HCT116 (cell line): ENCODE measurements around the gene KRTAP1-5. TPM values are rescaled to one million over a fixed set of nuclear protein-coding genes. Genes with fewer than 3 reads are reported as not detected.

Source experiments
- ATAC-seq: fragments of 200-7000 bp; cut with Tn5 transposase; 2 replicates; pipeline ENCODE4 v1.9.1; 2020; ENCODE audit warnings: mild to moderate bottlenecking, moderate library complexity
- BruUV-seq: library from RNA; stranded (reverse); fragments of 400-500 nt; replicated peaks from 2 replicates; lab custom pipeline; 2021; lab: Mats Ljungman, UMichigan
- CTCF ChIA-PET: fragments of 300-600 bp; sonication (Branson Sonifier 250); formaldehyde crosslinking; loops from one replicate; lab custom pipeline; 2021; ENCODE audit warnings: antibody characterized with exemption; lab: Charles Lee
- POLR2A ChIA-PET: fragments of 300-600, 350-600 bp; sonication (Branson Sonifier 250); formaldehyde crosslinking; loops from one replicate; lab custom pipeline; 2021; ENCODE audit warnings: antibody characterized with exemption; lab: Charles Lee
- RAD21 ChIA-PET, 2 experiments: fragments of 300-600 bp; sonication (Branson Sonifier 250); formaldehyde crosslinking; loops; one replicate each; lab custom pipeline; 2023; ENCODE audit warnings: low total read pairs in 2 of 2; ENCODE audit not compliant: uncharacterized antibody in 2 of 2, unreplicated experiment in 2 of 2, low non-redundant PET in 1 of 2; lab: Charles Lee
- DNase-seq: peaks from one replicate; pipeline ENCODE4 v3.0.0-alpha.2; 2010; ENCODE audit warnings: low read depth, low spot score
- H2AFZ ChIP-seq: fragments of 200-600 bp; shearing (Covaris generic), sonication (generic); 2 replicates; pipeline ENCODE4 v1.6.1; 2017; ENCODE audit warnings: low read depth, mixed run types, mixed read lengths, antibody characterized with exemption, low read length; ENCODE audit not compliant: poor library complexity, severe bottlenecking
- H3K27ac ChIP-seq: 2 replicates; pipeline ENCODE4 v1.5.1; 2012; ENCODE audit warnings: low read depth, low read length
- H3K27me3 ChIP-seq: fragments of 200-600 bp; sonication (generic); 2 replicates; pipeline ENCODE4 v1.6.1; 2016; ENCODE audit warnings: mixed run types, low read length, mixed read lengths; ENCODE audit not compliant: insufficient read depth
- H3K36me3 ChIP-seq, 2 experiments: fragments of 200-500 bp in 1 of 2; fragments of 200-600 bp in 1 of 2; sonication (Bioruptor generic) in 1 of 2; sonication (generic) in 1 of 2; 2 replicates each; pipeline versions ENCODE4 v1.5.1 to v1.6.1; 2014 to 2016; ENCODE audit warnings: low read length in 2 of 2, inconsistent platforms in 1 of 2, mixed read lengths in 1 of 2, mixed run types in 1 of 2; ENCODE audit not compliant: insufficient read depth in 2 of 2, control insufficient read depth in 1 of 2
- H3K4me1 ChIP-seq, 2 experiments: fragments of 200-600 bp in 1 of 2; sonication (generic) in 1 of 2; 2 replicates each; pipeline versions ENCODE4 v1.5.1 to v1.6.1; 2012 to 2017; ENCODE audit warnings: low read length in 2 of 2, inconsistent platforms in 1 of 2, mild to moderate bottlenecking in 1 of 2, mixed read lengths in 1 of 2, mixed run types in 1 of 2, moderate library complexity in 1 of 2; ENCODE audit not compliant: insufficient read depth in 2 of 2, control insufficient read depth in 1 of 2
- H3K4me2 ChIP-seq: fragments of 200-600 bp; sonication (generic); 2 replicates; pipeline ENCODE4 v1.6.1; 2017; ENCODE audit warnings: mixed run types, low read length, mixed read lengths
- H3K4me3 ChIP-seq, 2 experiments: fragments of 200-600 bp in 1 of 2; sonication (generic) in 1 of 2; replicated peaks in 1 of 2; 2 replicates each; pipeline ENCODE4 v1.5.1; 2011 to 2016; ENCODE audit warnings: low read length in 2 of 2, control low read depth in 1 of 2, low read depth in 1 of 2, mild to moderate bottlenecking in 1 of 2, mixed read lengths in 1 of 2, mixed run types in 1 of 2
- H3K79me2 ChIP-seq: fragments of 200-600 bp; sonication (generic); 2 replicates; pipeline ENCODE4 v1.6.1; 2017; ENCODE audit warnings: mild to moderate bottlenecking, mixed run types, low read length, moderate library complexity, mixed read lengths; ENCODE audit not compliant: insufficient read depth
- H3K9ac ChIP-seq: fragments of 200-600 bp; sonication (generic); 2 replicates; pipeline ENCODE4 v1.6.1; 2016; ENCODE audit warnings: low read length, mixed read lengths
- H3K9me2 ChIP-seq: fragments of 200-600 bp; sonication (generic), shearing (Covaris generic); 2 replicates; pipeline ENCODE4 v1.6.1; 2017; ENCODE audit warnings: mixed run types, mild to moderate bottlenecking, moderate library complexity; ENCODE audit not compliant: insufficient read depth
- H3K9me3 ChIP-seq, 2 experiments: fragments of 200-500 bp in 1 of 2; fragments of 200-600 bp in 1 of 2; sonication (Bioruptor generic) in 1 of 2; sonication (generic) in 1 of 2; 2 replicates each; pipeline ENCODE4 v1.6.1; 2014 to 2017; ENCODE audit warnings: low read length in 2 of 2, mixed read lengths in 2 of 2, inconsistent platforms in 1 of 2, low read depth in 1 of 2, mild to moderate bottlenecking in 1 of 2, mixed run types in 1 of 2, moderate library complexity in 1 of 2; ENCODE audit not compliant: control insufficient read depth in 1 of 2, insufficient read depth in 1 of 2
- H4K20me1 ChIP-seq: fragments of 200-600 bp; sonication (generic), shearing (Covaris generic); 2 replicates; pipeline ENCODE4 v1.6.1; 2017; ENCODE audit warnings: mixed run types, mild to moderate bottlenecking, moderate library complexity; ENCODE audit not compliant: insufficient read depth
- ATF3 ChIP-seq: IDR thresholded peaks from 2 replicates; pipeline ENCODE4 v1.6.1; 2012
- CBX3 ChIP-seq: IDR thresholded peaks from 2 replicates; pipeline ENCODE4 v1.6.1; 2012; ENCODE audit warnings: low read depth
- CTCF ChIP-seq, 3 experiments: fragments of 200-600 bp in 1 of 3; sonication (generic) in 1 of 3; IDR thresholded peaks in 2 of 3; conservative IDR thresholded peaks in 1 of 3; 2 replicates each; pipeline ENCODE4 v1.5.1; 2012 to 2017; ENCODE audit warnings: low read depth in 2 of 3, low read length in 2 of 3, antibody characterized with exemption in 1 of 3, borderline replicate concordance in 1 of 3, control low read depth in 1 of 3, mild to moderate bottlenecking in 1 of 3, mixed read lengths in 1 of 3, mixed run types in 1 of 3, moderate library complexity in 1 of 3; ENCODE audit not compliant: insufficient read depth in 1 of 3
- EGR1 ChIP-seq: IDR thresholded peaks from 2 replicates; pipeline ENCODE4 v1.6.1; 2012; ENCODE audit warnings: low read depth
- ELF1 ChIP-seq: IDR thresholded peaks from 2 replicates; pipeline ENCODE4 v1.6.1; 2012; ENCODE audit warnings: low read depth, borderline replicate concordance
- EZH2 ChIP-seq: fragments of 200-600 bp; sonication (generic); IDR thresholded peaks from 2 replicates; pipeline ENCODE4 v1.6.1; 2017; ENCODE audit warnings: antibody characterized with exemption, mixed run types
- EZH2phosphoT487 ChIP-seq: fragments of 200-600 bp; IDR thresholded peaks from 2 replicates; pipeline ENCODE4 v1.6.1; 2018; ENCODE audit warnings: antibody characterized with exemption, borderline replicate concordance
- POLR2AphosphoS5 ChIP-seq: IDR thresholded peaks from 2 replicates; pipeline ENCODE4 v1.6.1; 2011; ENCODE audit warnings: mild to moderate bottlenecking, low read depth, low read length, moderate library complexity
- REST ChIP-seq: IDR thresholded peaks from 2 replicates; pipeline ENCODE4 v1.6.1; 2012; ENCODE audit warnings: low read depth
- SP1 ChIP-seq: IDR thresholded peaks from 2 replicates; pipeline ENCODE4 v1.6.1; 2012; ENCODE audit warnings: low read depth
- SRF ChIP-seq: IDR thresholded peaks from 2 replicates; pipeline ENCODE4 v1.6.1; 2012; ENCODE audit warnings: low read depth
- TCF7L2 ChIP-seq: IDR thresholded peaks from 2 replicates; pipeline ENCODE4 v1.7.0; 2011; ENCODE audit warnings: borderline replicate concordance, inconsistent platforms; ENCODE audit not compliant: insufficient read depth, insufficient read length; ENCODE audit errors: extremely low read depth
- YY1 ChIP-seq: IDR thresholded peaks from 2 replicates; pipeline ENCODE4 v1.6.1; 2011; ENCODE audit warnings: low read length, low read depth, moderate library complexity, mild to moderate bottlenecking; ENCODE audit not compliant: insufficient replicate concordance; ENCODE audit errors: extremely low read depth
- ZBTB33 ChIP-seq: IDR thresholded peaks from 2 replicates; pipeline ENCODE4 v1.6.1; 2011; ENCODE audit warnings: mild to moderate bottlenecking, low read length, moderate library complexity; ENCODE audit not compliant: insufficient replicate concordance; ENCODE audit errors: extremely low read depth
- ZFX ChIP-seq: fragments of 450-650 bp; IDR thresholded peaks from 2 replicates; pipeline ENCODE4 v1.6.1; 2017
- ZNF274 ChIP-seq: fragments of 200-500 bp; sonication (Bioruptor generic); IDR thresholded peaks from 2 replicates; pipeline ENCODE4 v1.6.1; 2014; ENCODE audit warnings: mild to moderate bottlenecking, low read depth, low read length, inconsistent platforms
- intact Hi-C: fragments of 100-400 bp; cut with micrococcal nuclease; formaldehyde crosslinking; loops from 2 replicates; pipeline ENCODE4 v1.10.0; 2022
- total RNA-seq: library from RNA; stranded (reverse); gene quantifications from one replicate; pipeline ENCODE4 v1.2.1, GENCODE V29; 2021; ENCODE audit not compliant: unreplicated experiment

Gene KRTAP1-5
- total RNA-seq, 1 experiment from 2014 or later, result not detected

- Histone ChIP-seq H3K4me2 (no peak overlapping the region), H3K9ac (no peak overlapping the region), H3K4me1 (no peaks in the 10 kb centered on the region; a peak in 1 of 4 replicates), H3K9me3 (no peaks in the 10 kb centered on the region), H2AFZ (peak overlapping the region; percentile 3), H4K20me1 (no peaks in the 10 kb centered on the region), H3K36me3 (no peaks in the 10 kb centered on the region), H3K27ac (no peak overlapping the region), H3K9me2 (no peaks in the 10 kb centered on the region), H3K27me3 (no peaks in the 10 kb centered on the region), H3K79me2 (no peaks in the 10 kb centered on the region), H3K4me3 (no peak overlapping the region)
- intact Hi-C loops, result no loop called here
- ChIA-PET POLR2A (no interaction called here), RAD21 (no interaction called here), CTCF (no interaction called here)
- BruUV-seq, result no TSS peak
- DNase-seq (no peak), ATAC-seq (no peak)
- TF ChIP-seq YY1 (no peak), ATF3 (no peak), ZFX (no peak), ZNF274 (no peak), POLR2AphosphoS5 (no peak), SP1 (no peak), EZH2phosphoT487 (no peak), ELF1 (no peak), CBX3 (no peak), ZBTB33 (no peak), SRF (no peak), EGR1 (no peak), CTCF (IDR thresholded peaks at IDR 0.05 in 2 of 3, conservative IDR thresholded peaks at IDR 0.05 in 1 of 3; ENCODE audit: borderline replicate concordance in 1 of 3, insufficient read depth in 1 of 3, low read depth in 2 of 3, low read length in 2 of 3) (no peak), TCF7L2 (no peak), REST (no peak), EZH2 (no peak)
Observed at GRCh38 chr17:41002814-41003213, 24.2 kb downstream of the KRTAP1-5 start.
